DMS53 treated with DMSO at 0.1 percent for 48 hours (cell line): Measurements from ENCODE around the gene POTEH.
"Not testable (repeated sequence)": the region's sequence is repeated elsewhere in the genome, so short reads cannot be mapped to it uniquely, and the experiment has no call there.

Experiments used
- DNase-seq: peaks from one replicate; lab custom pipeline; 2025; ENCODE audit not compliant: unreplicated experiment; lab: John Stamatoyannopoulos, UW

The POTEH gene

DNA sequence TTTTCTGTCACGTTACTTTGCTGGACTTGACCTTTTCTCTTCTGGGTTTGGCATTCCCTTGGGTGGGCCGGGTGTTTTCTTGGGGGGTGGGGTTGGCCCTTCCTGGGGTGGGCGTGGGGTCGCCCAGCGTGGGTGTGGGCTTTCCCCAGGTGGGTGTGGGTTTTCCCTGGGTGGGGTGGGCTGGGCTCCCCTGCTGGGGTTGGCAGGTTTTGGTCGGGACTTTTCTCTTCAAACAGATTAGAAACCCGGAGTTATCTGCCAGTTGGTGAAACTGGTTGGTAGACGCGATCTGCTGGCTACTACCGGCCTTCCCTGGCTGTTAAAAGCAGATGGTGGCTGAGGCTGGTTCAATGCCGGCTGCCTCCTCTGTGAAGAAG lies at the start of gene POTEH:
POTEH (plus strand) TSS at position 278 of the 377 bp plus-strand sequence; CDS start at position 330, 52 bp downstream.
- not testable (repeated sequence) for DNase-seq

GRCh38 chr22:15642288-15642861 lies 47.5 kb upstream of the POTEH start:
- DNase-seq = not testable (repeated sequence)

DNA sequence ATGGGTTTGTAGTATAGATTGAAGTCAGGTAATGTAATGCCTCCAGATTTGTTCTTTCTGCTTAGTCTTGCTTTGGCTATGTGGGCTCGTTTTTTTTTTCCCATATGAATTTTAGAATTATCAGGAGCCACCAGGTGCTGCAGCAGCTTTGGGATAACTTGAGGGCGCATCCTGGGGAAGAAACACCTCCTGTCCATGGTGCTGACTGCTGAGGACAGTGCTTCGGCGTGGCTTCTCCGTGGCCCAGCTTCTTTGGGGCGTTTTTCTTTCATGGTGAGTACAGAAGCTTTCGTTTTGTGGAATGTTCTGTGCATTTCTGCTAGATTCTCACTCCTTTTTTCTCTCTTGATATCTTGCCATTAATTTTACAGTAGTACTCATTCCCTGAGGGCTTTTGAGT lies 37.9 kb upstream of the POTEH start:
- DNase-seq = not testable (repeated sequence)

DNA sequence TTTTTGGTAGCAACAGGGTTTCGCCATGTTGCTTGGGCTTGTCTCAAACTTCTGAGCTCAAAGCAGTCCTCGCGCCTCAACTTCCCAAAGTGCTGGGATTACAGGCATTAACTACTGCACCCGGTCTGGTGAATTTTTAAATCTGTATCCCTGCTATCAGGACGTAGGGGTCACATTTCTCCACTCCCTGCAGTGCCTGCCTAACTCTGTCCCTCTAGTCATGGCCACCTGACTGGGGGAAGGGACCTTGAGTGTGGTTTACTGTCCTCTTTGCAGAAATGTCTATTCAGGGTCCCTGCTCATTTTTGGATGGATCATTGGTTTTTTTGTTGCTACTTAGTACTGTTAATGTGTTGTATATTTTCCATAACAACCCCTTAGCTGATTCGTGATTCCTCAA lies 37.1 kb upstream of the POTEH start:
- DNase-seq = not testable (repeated sequence)

GRCh38 chr22:15653241-15653640 lies 36.6 kb upstream of the POTEH start:
- DNase-seq = not testable (repeated sequence)

- DNase-seq = not testable (repeated sequence)
Measured at GRCh38 chr22:15661102-15661501, 28.7 kb upstream of the POTEH start.

GRCh38 chr22:15664682-15665081 lies 25.1 kb upstream of the POTEH start:
- DNase-seq = not testable (repeated sequence)

GRCh38 chr22:15665478-15665877 lies 24.3 kb upstream of the POTEH start:
- not testable (repeated sequence) for DNase-seq

DNA sequence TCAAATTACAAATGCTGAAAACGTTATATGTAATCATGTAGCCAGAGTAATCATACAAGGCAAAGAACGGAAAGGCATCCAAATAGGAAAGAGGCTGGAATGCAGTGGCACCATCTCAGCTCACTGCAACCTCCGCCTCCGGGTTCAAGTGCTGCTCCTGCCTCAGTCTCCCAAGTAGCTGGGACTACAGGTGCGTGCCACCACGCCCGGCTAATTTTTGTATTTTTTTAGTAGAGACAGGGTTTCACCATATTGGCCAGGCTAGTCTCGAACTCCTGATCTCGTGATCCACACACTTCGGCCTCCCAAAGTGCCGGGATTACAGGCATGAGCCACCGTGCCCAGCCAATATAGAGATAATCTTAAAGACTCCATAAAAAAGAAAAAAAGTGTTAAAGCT lies 20.4 kb upstream of the POTEH start:
- DNase-seq = not testable (repeated sequence)

- not testable (repeated sequence) for DNase-seq
Measured at GRCh38 chr22:15679702-15680101, 10.1 kb upstream of the POTEH start.

GRCh38 chr22:15684115-15684514 lies 5.7 kb upstream of the POTEH start:
- not testable (repeated sequence) for DNase-seq

GRCh38 chr22:15684695-15685094 lies 5.1 kb upstream of the POTEH start:
- DNase-seq = not testable (repeated sequence)

- DNase-seq = not testable (repeated sequence)
Measured at GRCh38 chr22:15685641-15686040, 4.2 kb upstream of the POTEH start.

- DNase-seq = not testable (repeated sequence)
Measured at GRCh38 chr22:15687086-15687485, 2.7 kb upstream of the POTEH start.

DNA sequence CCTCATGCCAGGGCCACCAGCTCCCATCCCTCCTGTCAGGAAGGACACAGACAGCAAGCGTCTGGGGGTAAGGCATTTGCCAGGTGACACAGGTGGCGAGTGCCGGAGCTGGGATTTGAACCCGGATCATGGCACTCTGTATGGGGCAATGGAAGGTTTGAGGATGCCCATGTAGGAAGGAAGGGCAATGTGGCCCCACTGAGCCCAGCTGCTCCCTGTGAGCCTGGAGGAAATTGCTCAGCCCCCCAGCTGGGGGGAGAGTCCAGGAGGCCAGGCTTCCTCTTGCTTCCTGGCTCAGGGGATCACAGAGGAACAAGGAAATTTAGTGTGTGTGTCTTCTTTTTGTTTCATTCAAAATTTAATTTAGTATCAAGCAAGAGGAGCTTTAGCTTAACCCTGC lies 2.1 kb upstream of the POTEH start:
- DNase-seq = not testable (repeated sequence)

DNA sequence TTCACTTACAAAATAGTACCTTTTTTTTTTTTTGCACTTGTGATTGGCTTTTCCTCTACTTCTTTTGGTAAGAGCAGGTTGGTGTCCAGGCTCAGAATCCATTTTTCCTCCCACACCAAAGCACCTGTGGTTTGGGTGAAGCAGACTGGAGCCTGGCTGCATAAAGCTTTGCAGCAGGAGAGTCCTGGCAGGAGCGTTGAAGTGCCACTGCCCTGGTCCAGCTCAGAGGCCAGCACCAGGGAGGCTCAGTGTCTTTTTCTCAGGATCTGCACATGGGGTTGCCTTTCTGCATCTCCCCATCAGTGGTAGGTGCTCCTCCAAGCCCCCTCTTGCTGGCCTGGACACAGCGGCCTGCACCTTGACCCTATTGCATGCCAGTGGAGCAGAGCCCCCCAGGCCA lies 1.7 kb upstream of the POTEH start:
- not testable (repeated sequence) for DNase-seq

- not testable (repeated sequence) for DNase-seq
Measured at GRCh38 chr22:15689012-15689748, 646 bp upstream of the POTEH start.

- not testable (repeated sequence) for DNase-seq
Measured at GRCh38 chr22:15713600-15713999, 23.8 kb downstream of the POTEH start.

DNA sequence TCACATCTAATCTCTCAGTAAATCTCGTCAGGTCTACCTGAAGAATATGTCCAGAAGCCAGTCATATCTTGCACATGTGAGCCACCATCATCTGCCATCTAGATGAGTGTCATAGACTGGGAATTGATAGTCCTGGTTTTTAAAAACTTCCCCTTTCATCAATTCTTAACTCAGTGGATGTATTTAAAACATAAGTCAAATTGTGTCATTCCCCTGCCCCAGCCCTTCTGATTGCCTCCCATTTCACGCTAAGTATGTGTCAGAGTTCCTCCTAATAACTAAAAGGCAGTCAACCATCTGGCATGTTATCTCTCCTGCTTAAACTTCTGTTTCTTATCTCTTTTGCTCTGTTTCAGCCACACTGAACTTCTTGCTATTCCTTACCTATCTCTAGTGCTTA lies 24.3 kb downstream of the POTEH start:
- not testable (repeated sequence) for DNase-seq

DNA sequence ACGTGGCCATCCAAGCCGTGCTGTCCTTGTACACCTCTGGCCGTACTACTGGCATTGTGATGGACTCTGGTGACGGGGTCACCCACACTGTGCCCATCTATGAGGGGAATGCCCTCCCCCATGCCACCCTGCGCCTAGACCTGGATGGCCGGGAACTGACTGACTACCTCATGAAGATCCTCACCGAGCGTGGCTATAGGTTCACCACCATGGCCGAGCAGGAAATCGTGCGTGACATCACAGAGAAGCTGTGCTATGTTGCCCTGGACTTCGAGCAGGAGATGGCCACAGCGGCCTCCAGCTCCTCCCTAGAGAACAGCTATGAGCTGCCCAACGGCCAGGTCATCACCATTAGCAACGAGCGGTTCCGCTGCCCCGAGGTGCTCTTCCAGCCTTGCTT lies 32.1 kb downstream of the POTEH start:
- DNase-seq = not testable (repeated sequence)

DNA sequence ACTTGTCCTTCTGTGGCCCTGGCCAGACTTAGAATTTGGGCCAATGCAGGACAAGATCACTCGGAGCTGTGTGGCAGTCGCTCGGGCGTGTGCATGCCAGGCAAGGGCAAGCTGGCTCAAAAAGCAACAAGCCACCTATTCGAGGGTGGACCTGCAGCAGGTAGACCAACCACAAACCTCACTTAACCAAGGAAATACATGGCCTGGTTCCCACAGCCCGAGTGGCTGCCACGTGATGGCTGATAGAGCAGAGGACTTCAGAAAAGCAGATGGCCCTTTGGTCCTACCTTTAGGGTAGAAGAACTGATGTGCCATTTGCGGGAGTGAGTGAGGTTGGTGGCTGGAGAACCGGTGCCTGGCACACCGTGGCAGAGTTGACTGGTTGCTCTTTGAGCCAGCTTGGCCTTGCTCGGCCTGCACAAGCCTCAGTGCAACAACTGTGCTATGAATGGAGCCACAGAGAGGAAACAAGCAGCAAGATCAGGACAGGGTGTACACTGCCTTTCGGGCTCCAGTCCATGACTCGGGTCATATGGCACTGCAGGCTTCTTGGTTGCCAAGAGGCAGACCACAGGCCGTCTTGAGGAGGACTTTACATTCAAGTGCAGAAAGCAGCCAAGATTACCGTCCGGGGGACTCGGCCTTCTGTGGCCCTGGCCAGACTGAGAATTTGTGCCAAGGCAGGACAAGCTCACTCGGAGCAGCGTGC lies 39.5 kb downstream of the POTEH start:
- DNase-seq = not testable (repeated sequence)

DNA sequence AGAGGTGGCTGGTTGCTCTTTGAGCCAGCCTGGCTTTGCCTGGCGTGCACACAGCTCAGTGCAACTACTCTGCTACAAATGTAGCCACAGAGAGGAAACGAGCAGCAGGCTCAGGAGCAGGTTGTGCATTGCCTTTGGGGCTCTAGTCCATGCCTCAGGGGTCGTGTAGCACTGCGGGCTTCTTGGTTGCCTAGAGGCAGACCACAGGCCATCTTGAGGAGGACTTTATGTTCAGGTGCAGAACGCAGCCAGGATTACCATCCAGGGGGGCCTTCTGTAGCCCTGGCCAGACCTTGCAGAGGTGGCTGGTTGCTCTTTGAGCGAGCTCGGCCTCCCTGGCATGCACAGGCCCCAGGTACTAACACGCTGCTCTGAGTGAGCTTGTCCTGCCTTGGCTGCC lies 41.2 kb downstream of the POTEH start:
- DNase-seq = not testable (repeated sequence)
